Suprapubic skin (tissue), 3 donors: ENCODE data around the gene CTNNA3.

Experiments used
- POLR2A ChIP-seq, 2 donors: fragments of 450-650 bp; IDR thresholded peaks; one replicate each; pipeline ENCODE4 v1.6.1; 2017; ENCODE audit warnings: antibody characterized with exemption in 2 of 2, mild to moderate bottlenecking in 2 of 2, moderate library complexity in 2 of 2
- TF ChIP-seq, protein P1 (sequence below), 2 donors: fragments of 200-600 bp in 1 of 2; fragments of 450-650 bp in 1 of 2; sonication (generic) in 1 of 2; IDR thresholded peaks; one replicate each; pipeline ENCODE4 v1.5.1; 2016 to 2019; ENCODE audit warnings: antibody characterized with exemption in 2 of 2, mild to moderate bottlenecking in 1 of 2, moderate library complexity in 1 of 2

GRCh38 chr10:67022099-67022498 is 673.9 kb downstream of the CTNNA3 start:
- TF ChIP-seq, protein P1, sequence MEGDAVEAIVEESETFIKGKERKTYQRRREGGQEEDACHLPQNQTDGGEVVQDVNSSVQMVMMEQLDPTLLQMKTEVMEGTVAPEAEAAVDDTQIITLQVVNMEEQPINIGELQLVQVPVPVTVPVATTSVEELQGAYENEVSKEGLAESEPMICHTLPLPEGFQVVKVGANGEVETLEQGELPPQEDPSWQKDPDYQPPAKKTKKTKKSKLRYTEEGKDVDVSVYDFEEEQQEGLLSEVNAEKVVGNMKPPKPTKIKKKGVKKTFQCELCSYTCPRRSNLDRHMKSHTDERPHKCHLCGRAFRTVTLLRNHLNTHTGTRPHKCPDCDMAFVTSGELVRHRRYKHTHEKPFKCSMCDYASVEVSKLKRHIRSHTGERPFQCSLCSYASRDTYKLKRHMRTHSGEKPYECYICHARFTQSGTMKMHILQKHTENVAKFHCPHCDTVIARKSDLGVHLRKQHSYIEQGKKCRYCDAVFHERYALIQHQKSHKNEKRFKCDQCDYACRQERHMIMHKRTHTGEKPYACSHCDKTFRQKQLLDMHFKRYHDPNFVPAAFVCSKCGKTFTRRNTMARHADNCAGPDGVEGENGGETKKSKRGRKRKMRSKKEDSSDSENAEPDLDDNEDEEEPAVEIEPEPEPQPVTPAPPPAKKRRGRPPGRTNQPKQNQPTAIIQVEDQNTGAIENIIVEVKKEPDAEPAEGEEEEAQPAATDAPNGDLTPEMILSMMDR (IDR thresholded peaks at IDR 0.05), result no peak
- TF ChIP-seq POLR2A (IDR thresholded peaks at IDR 0.05), result no peak
